HepG2 (cell line): ENCODE results near the gene ERCC4. TPM values are rescaled to one million over a fixed set of nuclear protein-coding genes. Genes with fewer than 3 reads are reported as not detected.
A peak's percentile ranks its signal among the peaks of the same experiment; 100 is the strongest.

Source experiments
- ARNT2 ChIP-seq: sonication (generic); formaldehyde crosslinking; IDR thresholded peaks from 2 replicates; pipeline ENCODE4 v1.8.0; 2022; ENCODE audit warnings: mild to moderate bottlenecking, low read depth, missing genetic modification reagents, moderate library complexity
- ATF3 ChIP-seq: sonication (generic); formaldehyde crosslinking; IDR thresholded peaks from 2 replicates; pipeline ENCODE4 v1.4.0; 2020; ENCODE audit warnings: missing genetic modification reagents
- CHD2 ChIP-seq: IDR thresholded peaks from 2 replicates; pipeline ENCODE4 v1.6.1; 2011; ENCODE audit warnings: low read depth, low read length, improper control_type of control experiment
- DNMT1 ChIP-seq: sonication (generic); formaldehyde crosslinking; IDR thresholded peaks from 2 replicates; pipeline ENCODE4 v1.5.1; 2020; ENCODE audit warnings: mild to moderate bottlenecking, missing genetic modification reagents
- ETV6 ChIP-seq: sonication (generic); formaldehyde crosslinking; conservative IDR thresholded peaks from 2 replicates; pipeline ENCODE4 v1.4.0; 2020; ENCODE audit warnings: missing genetic modification reagents
- NR2C2 ChIP-seq: sonication (generic); formaldehyde crosslinking; IDR thresholded peaks from 2 replicates; pipeline ENCODE4 v1.4.0; 2020; ENCODE audit warnings: missing genetic modification reagents, mild to moderate bottlenecking, moderate library complexity, borderline replicate concordance
- PITX1 ChIP-seq: sonication (generic); formaldehyde crosslinking; IDR thresholded peaks from 2 replicates; pipeline ENCODE4 v1.5.1; 2020; ENCODE audit warnings: mild to moderate bottlenecking, missing genetic modification reagents
- REST ChIP-seq, 2 experiments: IDR thresholded peaks; 2 replicates each; pipeline ENCODE4 v1.6.1; 2011 to 2012; ENCODE audit warnings: low read length in 2 of 2, borderline replicate concordance in 1 of 2, low read depth in 1 of 2, mild to moderate bottlenecking in 1 of 2, moderate library complexity in 1 of 2
- SATB2 ChIP-seq: sonication (generic); formaldehyde crosslinking; IDR thresholded peaks from 2 replicates; pipeline ENCODE4 v1.5.0; 2020; ENCODE audit warnings: missing genetic modification reagents
- SNAPC2 ChIP-seq: sonication (generic); formaldehyde crosslinking; IDR thresholded peaks from 2 replicates; pipeline ENCODE4 v1.8.1; 2022; ENCODE audit warnings: mild to moderate bottlenecking, missing genetic modification reagents
- SP2 ChIP-seq: sonication (generic); formaldehyde crosslinking; IDR thresholded peaks from 2 replicates; pipeline ENCODE4 v1.5.1; 2020; ENCODE audit warnings: mild to moderate bottlenecking, missing genetic modification reagents
- SRSF4 ChIP-seq: fragments of 200-400 bp; formaldehyde crosslinking; IDR thresholded peaks from one replicate; pipeline ENCODE4 v1.6.1; 2018; ENCODE audit warnings: mild to moderate bottlenecking, low read depth, low read length, moderate library complexity; ENCODE audit not compliant: poor library complexity, severe bottlenecking
- TBX3 ChIP-seq: fragments of 450-650 bp; IDR thresholded peaks from 2 replicates; pipeline ENCODE4 v1.6.1; 2017; ENCODE audit warnings: antibody characterized with exemption, mild to moderate bottlenecking, inconsistent platforms, borderline replicate concordance
- TERF1 ChIP-seq: sonication (generic); formaldehyde crosslinking; IDR thresholded peaks from 2 replicates; pipeline ENCODE4 v1.8.0; 2022; ENCODE audit warnings: mild to moderate bottlenecking, missing genetic modification reagents, moderate library complexity
- ZBTB34 ChIP-seq: sonication (generic); formaldehyde crosslinking; IDR thresholded peaks from 2 replicates; pipeline ENCODE4 v1.8.0; 2022; ENCODE audit warnings: mild to moderate bottlenecking, missing genetic modification reagents
- ZBTB44 ChIP-seq: sonication (generic); formaldehyde crosslinking; IDR thresholded peaks from 2 replicates; pipeline ENCODE4 v1.4.0; 2020; ENCODE audit warnings: missing genetic modification reagents
- ZNF101 ChIP-seq: sonication (generic); formaldehyde crosslinking; IDR thresholded peaks from 2 replicates; pipeline ENCODE4 v1.4.0; 2020; ENCODE audit warnings: mild to moderate bottlenecking, low read depth, missing genetic modification reagents, borderline replicate concordance
- ZNF792 ChIP-seq: IDR thresholded peaks from 2 replicates; pipeline ENCODE4 v1.6.1; 2016
- polyA plus RNA-seq, 8 experiments: library from polyadenylated mRNA; depleted of rRNA in 3 of 8; stranded (reverse) in 7 of 8; unstranded in 1 of 8; fragments of >200 nt; fragmentation: Illumina TruSeq in 4 of 8; extraction: Trizol in 4 of 8; gene quantifications; 2 replicates each; pipeline versions ENCODE4 v1.2.1 to v1.2.3, GENCODE V29; 2011 to 2016; ENCODE audit warnings: low read depth in 4 of 8, missing spikeins in 1 of 8, mixed read lengths in 1 of 8; ENCODE audit not compliant: insufficient read depth in 1 of 8
- total RNA-seq, 5 experiments: library from RNA; depleted of rRNA; stranded (reverse); fragments of >200 nt; fragmentation: Illumina TruSeq; extraction: Trizol; gene quantifications; 2 replicates each; pipeline ENCODE4 v1.2.3, GENCODE V29; 2016; ENCODE audit warnings: low read depth in 1 of 5

Gene ERCC4
- total and polyA plus RNA-seq, 2 of the 13 experiments (the other 11 are each of a cell fraction or from before 2014, with no cell fraction given) = 5.4 to 15.2 TPM

GRCh38 chr16:13919683-13920509, at the start of gene ERCC4 (continued):
- TF ChIP-seq DNMT1 (CRISPR knock-in tag) (peak; percentile 76), CHD2 (0 out of 2 replicates have a peak, but pooled peaks have one; percentile 46), ZBTB44 (CRISPR knock-in tag) (peak; percentile 85; the same call in 1 of the 2 replicates), ETV6 (CRISPR knock-in tag) (peak; percentile 76; the same call in 1 of the 2 replicates), SP2 (CRISPR knock-in tag) (peak; percentile 23), ZNF101 (CRISPR knock-in tag) (no peak), SRSF4 (no peak), TERF1 (CRISPR knock-in tag) (no peak), SNAPC2 (CRISPR knock-in tag) (no peak), ARNT2 (CRISPR knock-in tag) (peak; percentile 89; the same call in 1 of the 2 replicates), ZNF792 (peak; percentile 75; the same call in 1 of the 2 replicates), PITX1 (CRISPR knock-in tag) (peak; percentile 52; the same call in 1 of the 2 replicates), TBX3 (no peak), NR2C2 (peak; percentile 100), REST (IDR thresholded peaks at IDR 0.05; ENCODE audit: borderline replicate concordance in 1 of 2, low read depth in 1 of 2, low read length in 2 of 2) (no peak), ZBTB34 (CRISPR knock-in tag) (no peak), ATF3 (no peak), SATB2 (CRISPR knock-in tag) (peak; percentile 80)
